Raji (cell line): ENCODE data around the gene TBL1X.

Source experiments
- POLR2A ChIP-seq: IDR thresholded peaks from 2 replicates; pipeline ENCODE4 v1.6.1; 2011; ENCODE audit warnings: low read depth, low read length, control low read depth; ENCODE audit not compliant: insufficient read depth

Gene TBL1X

GRCh38 chrX:9785254-9785943 is 320.5 kb downstream of the TBL1X start:
- TF ChIP-seq POLR2A, result no peak

- no peak for TF ChIP-seq POLR2A
Observed at GRCh38 chrX:9785944-9786797, 321.3 kb downstream of the TBL1X start, which contains the start of gene SHROOM2. Gene SHROOM2, plus strand, starts transcription at chrX:9786429. Its CDS starts 117 bp downstream, at chrX:9786546.

- TF ChIP-seq POLR2A, result no peak
Observed at GRCh38 chrX:9786798-9787635, 322.2 kb downstream of the TBL1X start.

GRCh38 chrX:9788911-9789310 is 324.1 kb downstream of the TBL1X start:
- no peak for TF ChIP-seq POLR2A

GRCh38 chrX:9789555-9789954 is 324.7 kb downstream of the TBL1X start:
- TF ChIP-seq POLR2A, result no peak
